GM12864 (cell line): ENCODE measurements around the gene CNTNAP2.
"Not testable (repeated sequence)": the region's sequence is repeated elsewhere in the genome, so short reads cannot be mapped to it uniquely, and the experiment has no call there.

Experiments used
- DNase-seq: peaks from one replicate; pipeline ENCODE4 v3.0.0-alpha.2; 2011; ENCODE audit warnings: low read depth
- H3K4me3 ChIP-seq: 2 replicates; pipeline ENCODE4 v1.5.1; 2011; ENCODE audit warnings: mild to moderate bottlenecking, low read depth, low read length, control low read depth
- TF ChIP-seq, protein P1 (sequence below): IDR thresholded peaks from 2 replicates; pipeline ENCODE4 v1.5.1; 2011; ENCODE audit warnings: low read depth, mild to moderate bottlenecking, moderate library complexity, low read length, control low read depth, inconsistent platforms; ENCODE audit errors: missing control alignments

CNTNAP2 gene

DNA sequence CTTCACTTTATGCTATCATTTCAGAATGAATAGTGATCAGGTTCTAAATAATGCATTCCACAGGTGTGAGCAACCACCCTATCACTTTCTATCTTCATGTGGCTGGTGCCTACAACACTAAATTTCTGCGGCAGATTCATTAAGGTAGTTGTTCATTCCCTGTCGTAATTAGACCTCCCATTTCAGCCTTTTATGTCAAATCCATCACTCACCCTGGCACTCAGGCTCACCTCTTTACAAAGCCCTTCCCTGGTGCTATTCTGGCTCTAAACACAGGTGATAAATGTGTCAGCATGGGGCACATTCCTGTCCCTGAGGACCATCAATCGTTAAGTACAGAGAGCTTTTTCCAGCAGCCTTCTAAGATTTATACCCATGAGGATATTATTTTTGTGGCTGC lies 2173.9 kb downstream of the CNTNAP2 start:
- TF ChIP-seq, protein P1, sequence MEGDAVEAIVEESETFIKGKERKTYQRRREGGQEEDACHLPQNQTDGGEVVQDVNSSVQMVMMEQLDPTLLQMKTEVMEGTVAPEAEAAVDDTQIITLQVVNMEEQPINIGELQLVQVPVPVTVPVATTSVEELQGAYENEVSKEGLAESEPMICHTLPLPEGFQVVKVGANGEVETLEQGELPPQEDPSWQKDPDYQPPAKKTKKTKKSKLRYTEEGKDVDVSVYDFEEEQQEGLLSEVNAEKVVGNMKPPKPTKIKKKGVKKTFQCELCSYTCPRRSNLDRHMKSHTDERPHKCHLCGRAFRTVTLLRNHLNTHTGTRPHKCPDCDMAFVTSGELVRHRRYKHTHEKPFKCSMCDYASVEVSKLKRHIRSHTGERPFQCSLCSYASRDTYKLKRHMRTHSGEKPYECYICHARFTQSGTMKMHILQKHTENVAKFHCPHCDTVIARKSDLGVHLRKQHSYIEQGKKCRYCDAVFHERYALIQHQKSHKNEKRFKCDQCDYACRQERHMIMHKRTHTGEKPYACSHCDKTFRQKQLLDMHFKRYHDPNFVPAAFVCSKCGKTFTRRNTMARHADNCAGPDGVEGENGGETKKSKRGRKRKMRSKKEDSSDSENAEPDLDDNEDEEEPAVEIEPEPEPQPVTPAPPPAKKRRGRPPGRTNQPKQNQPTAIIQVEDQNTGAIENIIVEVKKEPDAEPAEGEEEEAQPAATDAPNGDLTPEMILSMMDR, result no peak
- no peak for DNase-seq

DNA sequence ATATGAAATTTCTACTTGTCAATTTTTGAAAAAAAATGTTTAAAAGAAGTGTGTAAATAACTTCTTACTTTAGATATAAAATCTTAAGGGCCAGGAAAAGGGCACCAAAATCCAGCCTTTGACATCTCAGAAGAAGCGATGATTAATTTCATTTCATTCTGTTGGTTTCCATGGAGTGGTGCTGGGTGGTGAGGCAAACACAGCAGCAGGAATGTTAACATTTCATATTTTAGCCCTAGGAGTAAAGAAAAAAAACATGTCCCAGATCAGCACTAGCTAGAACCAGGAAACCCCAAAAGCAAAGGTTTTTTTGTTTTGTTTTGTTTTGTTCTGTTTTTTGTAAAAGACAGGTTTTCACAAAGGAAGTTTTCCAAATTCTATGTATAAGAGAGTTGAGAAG lies 2175.2 kb downstream of the CNTNAP2 start:
- DNase-seq, result no peak
- no peak overlapping the region for H3K4me3 ChIP-seq
- TF ChIP-seq, protein P1, result no peak

More for the DNA sequence above, 2173.9 kb downstream of the CNTNAP2 start:
- H3K4me3 ChIP-seq, result no peak overlapping the region

DNA sequence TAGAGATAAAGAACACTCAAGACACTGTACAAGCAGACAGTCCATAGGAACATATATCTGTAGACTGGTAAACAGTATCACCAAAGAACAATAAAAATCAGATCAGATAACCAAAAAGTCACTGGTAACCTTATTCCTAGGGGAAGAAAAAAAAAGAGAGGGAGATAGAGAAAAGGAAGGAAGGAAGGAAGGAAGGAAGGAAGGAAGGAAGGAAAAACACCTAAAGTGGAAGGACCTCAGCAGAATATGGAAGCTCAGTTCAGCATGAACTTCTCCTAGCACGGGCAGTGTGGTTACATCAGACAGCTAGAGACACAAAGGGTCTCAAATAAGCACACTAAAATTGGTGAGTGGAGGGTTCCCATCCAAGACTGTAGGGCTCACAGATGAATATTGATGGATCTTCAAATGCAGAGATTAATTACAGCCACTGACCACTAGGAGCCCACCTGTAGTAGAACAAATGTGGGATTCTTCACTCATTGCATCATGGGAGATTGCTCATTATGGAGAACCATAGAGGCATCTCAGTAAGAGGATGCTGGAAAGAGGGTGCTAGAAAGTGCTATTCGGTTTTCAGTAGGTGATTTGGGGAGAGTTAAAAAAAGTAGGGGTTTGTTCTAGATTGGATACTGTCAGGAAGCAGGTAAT lies 2180.5 kb downstream of the CNTNAP2 start:
- TF ChIP-seq, protein P1, result peak; percentile 34
- DNase-seq, result no peak
- H3K4me3 ChIP-seq, result no peak overlapping the region

DNA sequence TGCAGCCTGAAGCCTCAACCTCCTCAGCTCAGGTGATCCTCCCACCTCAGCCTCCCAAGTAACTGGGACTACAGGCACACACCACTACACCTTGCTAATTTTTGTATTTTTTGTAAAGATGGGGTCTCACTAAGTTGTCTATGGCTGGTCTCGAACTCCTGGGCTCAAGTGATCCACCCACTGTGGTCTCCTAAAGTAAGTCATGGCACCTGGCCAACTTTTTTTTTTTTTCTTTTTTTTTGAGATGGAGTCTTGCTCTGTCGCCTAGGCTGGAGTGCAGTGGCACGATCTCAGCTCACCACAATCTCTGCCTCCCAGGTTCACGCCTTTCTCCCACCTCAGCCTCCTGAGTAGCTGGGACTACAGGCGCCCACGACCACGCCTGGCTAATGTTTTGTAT lies 2182.2 kb downstream of the CNTNAP2 start:
- not testable (repeated sequence) for H3K4me3 ChIP-seq, DNase-seq

DNA sequence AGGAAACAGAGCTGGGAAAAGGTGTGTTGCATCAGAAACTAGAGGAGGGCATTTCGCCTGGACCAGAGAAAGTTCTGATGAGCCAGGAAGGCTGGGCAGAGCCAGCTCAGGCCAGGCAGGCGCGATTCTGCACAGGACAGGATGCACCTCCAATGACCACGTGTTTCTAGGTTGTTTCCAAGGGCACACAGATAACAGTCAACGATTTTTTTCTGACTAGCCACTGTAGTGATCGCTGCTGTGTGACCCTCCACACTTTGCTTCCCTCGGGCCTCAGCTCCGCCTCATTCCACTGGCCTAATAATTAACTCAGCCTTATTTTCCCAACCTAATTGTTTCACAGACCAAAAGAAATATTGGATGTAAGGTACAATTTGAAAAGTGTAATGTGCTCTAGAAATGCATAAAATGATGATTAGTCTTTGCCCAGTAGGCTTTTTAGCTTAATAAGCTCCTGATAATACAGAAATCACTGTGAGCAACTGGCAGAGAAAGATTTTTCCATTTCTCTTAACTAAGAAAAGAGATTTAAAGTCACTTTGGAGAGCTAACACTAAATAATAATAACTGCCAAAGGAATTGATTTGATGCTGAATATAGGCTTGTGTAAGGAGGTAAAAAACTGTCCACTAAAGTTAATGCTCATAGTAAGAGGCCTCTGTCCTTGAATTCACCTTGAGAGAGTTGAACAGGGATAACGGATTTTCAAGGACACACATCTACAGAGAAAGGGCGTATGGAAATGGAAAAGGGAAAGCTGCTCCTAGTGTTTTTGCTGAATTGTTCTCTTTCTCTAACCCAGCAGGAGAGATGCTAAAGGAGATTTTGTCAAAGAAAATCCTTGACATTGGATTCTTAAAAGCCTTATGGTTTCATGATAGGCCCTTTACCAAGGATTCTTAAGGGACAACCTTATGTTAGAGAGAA lies 2183.0 kb downstream of the CNTNAP2 start:
- TF ChIP-seq, protein P1, result no peak
- DNase-seq, result no peak
- H3K4me3 ChIP-seq, result no peak overlapping the region

DNA sequence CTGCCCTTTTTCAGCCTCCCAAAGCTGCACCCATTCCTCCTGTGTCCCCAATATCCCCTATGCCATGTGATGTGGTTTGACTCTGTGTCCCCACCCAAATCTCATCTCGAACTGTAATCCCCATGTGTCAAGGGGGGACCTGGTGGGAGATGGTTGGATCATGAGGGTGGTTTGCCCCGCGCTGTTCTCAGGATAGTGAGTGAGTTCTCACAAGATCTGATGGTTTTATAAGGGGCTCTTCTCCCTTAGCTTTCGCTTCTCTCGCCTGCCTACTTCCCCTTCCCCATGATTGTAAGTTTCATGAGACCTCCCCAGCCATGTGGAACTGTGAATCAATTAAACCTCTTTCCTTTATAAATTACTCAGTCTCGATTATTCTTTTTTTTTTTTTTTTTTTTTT lies 2185.8 kb downstream of the CNTNAP2 start:
- H3K4me3 ChIP-seq, DNase-seq: not testable (repeated sequence)

DNA sequence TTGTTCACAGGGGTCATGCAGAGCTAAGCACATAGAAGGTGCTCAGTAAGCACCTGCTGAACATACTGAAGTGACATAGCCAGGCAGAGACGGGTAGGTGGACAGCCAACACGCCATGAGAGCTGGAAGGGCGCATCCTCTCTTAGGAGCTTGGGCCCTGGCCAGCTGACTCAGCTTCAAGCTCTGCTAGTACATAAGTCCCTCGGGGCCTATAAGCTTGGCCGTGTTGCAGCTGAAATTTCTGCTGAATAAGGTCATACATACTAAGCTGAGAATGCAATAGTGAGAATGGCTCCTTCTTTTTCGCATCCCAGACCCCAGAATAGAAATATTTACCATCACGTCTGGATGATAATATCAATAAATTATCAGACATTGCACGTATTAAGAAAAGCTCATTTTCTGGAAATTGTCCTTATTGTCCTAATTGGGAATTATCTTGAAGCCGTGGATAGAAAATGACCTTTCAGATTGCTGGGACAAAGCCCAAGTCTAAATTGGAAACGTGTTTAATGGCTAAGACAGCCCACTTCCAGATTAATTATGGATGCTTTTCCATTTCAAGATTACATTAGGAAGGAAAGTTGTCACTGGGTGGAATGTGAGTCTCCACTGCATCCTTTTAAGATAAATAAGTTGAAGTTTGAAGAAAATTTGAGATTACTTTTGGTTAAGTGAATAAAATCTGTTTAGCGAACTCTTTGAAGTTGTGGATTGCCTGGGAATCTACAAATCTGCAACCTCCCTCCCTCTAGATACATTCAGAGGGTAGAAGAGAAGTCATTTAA lies 2186.9 kb downstream of the CNTNAP2 start:
- DNase-seq, result no peak
- TF ChIP-seq, protein P1, result no peak
- H3K4me3 ChIP-seq, result no peak overlapping the region

DNA sequence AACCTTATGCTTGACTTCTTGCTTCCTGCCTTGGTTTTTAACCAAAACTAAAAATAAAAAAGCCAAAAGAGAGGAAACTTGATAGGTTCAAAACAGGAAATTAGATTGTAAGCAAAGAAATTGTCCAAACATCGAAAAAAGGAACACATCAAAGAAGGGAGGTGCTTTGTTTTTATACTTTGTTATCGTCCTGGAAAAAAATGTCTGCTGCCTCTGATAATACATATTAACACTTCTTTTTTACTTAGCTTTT lies 2187.4 kb downstream of the CNTNAP2 start:
- no peak for DNase-seq
- no peak overlapping the region for H3K4me3 ChIP-seq
- TF ChIP-seq, protein P1, result no peak
